KBM-7 (cell line): ENCODE data around the gene KIF17.

ENCODE experiments used
- DNase-seq: peaks from one replicate; pipeline ENCODE4 v3.0.0-alpha.2; 2015
- in situ Hi-C: fragments of 300-500 bp; cut with MboI; formaldehyde crosslinking; loops from 2 replicates; pipeline ENCODE4 v1.14.3; 2020; ENCODE audit warnings: low sequenced_read_pairs, low pct_unique_long_range_greater_than_20kb, mixed read lengths

Gene KIF17

GRCh38 chr1:20645414-20645813 is 72.4 kb downstream of the KIF17 start:
- in situ Hi-C loops = loop anchor here (10.0 kb wide), 1 partner anchor 131 kb away; no protein-coding TSS in a partner anchor
- no peak for DNase-seq

DNA sequence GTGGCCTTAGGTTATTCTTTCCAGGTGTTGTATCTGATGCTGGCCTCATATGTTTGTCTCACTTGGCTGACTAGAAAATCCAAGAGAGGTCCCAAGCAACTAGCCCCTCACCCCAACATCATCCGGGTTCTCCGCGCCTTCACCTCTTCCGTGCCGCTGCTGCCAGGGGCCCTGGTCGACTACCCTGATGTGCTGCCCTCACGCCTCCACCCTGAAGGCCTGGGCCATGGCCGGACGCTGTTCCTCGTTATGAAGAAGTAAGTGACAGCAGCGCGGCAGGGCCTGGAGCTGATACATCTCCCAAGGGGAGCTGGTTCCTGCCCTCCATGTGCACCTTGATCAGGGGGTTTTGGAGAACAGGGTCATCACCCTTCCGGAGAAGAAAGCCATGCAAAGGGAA is 73.4 kb downstream of the KIF17 start:
- in situ Hi-C loops = loop anchor here (10.0 kb wide), 1 partner anchor 130 kb away; no protein-coding TSS in a partner anchor
- no peak for DNase-seq

GRCh38 chr1:20643080-20643479 is 74.7 kb downstream of the KIF17 start:
- in situ Hi-C loops = loop anchor here (10.0 kb wide), 1 partner anchor 128 kb away; no protein-coding TSS in a partner anchor
- no peak for DNase-seq

- in situ Hi-C loops = loop anchor here (10.0 kb wide), 1 partner anchor 127 kb away; no protein-coding TSS in a partner anchor
- no peak for DNase-seq
These were observed 75.8 kb downstream of the KIF17 start for GRCh38 chr1:20641975-20642374.

DNA sequence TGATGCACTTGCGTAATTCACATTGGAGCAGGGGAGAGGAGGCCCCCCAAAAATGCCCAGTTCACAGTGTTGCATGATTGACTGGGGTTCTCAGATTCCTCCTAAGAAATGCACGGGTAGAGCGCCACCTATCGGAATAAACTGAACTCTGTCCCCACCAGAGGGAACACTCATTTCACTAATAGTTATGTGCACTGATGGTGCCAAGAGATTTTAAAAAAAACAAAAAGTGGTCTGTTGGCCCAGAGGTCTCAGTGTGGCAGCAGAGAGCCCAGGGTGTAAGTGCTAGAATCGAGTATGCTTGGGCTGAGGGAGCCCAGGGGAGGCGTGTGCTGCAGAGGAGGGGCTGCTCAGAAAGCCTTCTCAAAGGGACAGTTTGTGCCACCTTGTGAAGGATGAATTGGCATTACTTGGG is 77.6 kb downstream of the KIF17 start:
- DNase-seq = peak; percentile 62

DNA sequence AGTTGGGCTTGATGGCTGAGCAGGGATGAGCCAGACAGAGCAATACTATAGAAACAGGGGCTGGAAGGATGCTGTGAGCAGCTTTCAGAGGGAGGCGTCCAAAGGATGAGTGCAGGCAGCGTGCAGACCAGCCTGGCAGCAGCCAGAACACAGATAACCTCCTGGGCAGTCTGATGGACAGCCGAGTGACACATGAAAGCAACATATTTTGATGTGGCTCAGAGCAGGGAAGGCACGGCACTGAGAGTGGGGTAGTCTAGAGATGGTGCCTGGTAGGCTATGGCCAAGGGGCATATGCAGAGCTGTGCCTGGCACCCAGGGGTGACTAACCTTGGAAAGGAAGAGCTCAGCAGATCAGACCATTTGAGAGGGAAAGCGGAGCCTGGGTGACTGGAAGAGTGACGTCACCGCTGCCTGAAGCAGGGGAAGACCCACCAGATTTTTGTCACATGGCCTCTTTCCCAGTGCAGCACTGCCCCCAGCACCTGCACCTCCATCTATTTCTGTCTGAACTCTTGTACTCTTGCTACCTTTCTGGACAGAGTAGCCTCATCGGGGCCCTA is 80.9 kb downstream of the KIF17 start:
- in situ Hi-C loops = loop anchor here (10.0 kb wide), 1 partner anchor 62 kb away; no protein-coding TSS in a partner anchor
- no peak for DNase-seq

More for the DNA sequence above, 77.6 kb downstream of the KIF17 start:
- in situ Hi-C loops = loop anchor here (10.0 kb wide), 1 partner anchor 125 kb away; no protein-coding TSS in a partner anchor

GRCh38 chr1:20634594-20635084 is 83.2 kb downstream of the KIF17 start:
- in situ Hi-C loops = loop anchor here (10.0 kb wide), 1 partner anchor 60 kb away; no protein-coding TSS in a partner anchor
- DNase-seq = peak; percentile 73

DNA sequence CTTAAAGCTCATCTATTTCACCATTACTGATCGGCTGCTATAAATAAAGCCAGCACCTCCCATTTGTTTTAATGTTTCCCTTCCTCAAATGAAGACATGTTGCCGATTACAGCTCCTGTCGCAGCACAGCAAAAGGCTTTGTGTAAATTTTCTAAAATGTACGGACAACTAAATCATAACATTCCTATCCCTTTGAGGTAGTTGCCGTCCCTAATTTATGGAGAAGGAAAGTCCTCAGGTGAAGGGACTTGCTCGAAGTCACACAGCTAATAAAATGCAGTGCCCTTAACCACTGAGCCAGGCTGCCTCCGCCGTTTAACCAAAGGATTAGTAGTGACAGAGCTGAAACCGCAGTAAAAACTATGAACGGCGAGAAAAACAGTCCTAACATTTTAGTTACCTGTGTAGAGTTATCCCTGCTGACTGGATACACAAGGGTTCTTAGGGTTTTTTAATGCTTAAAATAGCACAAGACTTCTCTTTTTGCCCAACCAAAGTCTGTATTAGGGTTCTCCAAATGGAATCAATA is 83.7 kb downstream of the KIF17 start:
- in situ Hi-C loops = loop anchor here (10.0 kb wide), 1 partner anchor 59 kb away; no protein-coding TSS in a partner anchor
- peak; percentile 54 for DNase-seq

DNA sequence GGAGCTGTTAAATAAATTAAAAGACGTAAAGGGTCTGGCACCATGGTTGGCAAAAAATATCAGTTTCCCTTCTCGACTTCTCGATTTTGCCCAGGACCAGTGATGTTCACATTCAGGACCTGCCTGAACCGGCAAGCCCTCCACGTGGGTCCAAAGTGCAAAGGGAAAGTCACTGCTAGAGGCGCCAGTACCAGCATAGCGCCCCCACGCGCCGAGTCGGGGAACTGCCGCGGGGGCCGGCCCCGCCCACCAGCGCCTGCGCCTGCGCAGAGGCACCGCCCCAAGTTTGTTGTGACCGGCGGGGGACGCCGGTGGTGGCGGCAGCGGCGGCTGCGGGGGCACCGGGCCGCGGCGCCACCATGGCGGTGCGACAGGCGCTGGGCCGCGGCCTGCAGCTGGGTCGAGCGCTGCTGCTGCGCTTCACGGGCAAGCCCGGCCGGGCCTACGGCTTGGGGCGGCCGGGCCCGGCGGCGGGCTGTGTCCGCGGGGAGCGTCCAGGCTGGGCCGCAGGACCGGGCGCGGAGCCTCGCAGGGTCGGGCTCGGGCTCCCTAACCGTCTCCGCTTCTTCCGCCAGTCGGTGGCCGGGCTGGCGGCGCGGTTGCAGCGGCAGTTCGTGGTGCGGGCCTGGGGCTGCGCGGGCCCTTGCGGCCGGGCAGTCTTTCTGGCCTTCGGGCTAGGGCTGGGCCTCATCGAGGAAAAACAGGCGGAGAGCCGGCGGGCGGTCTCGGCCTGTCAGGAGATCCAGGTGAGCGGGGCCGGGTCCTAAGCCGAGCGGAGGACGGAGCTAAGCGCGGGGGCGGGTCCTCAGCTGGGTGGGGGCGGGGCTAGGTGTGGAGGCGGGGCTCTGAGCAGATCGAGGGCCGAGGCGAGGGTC is 84.4 kb downstream of the KIF17 start, which contains the start of gene PINK1:
PINK1 (plus strand) TSS at position 269 of the 875 bp plus-strand sequence; CDS start at position 360, 91 bp downstream.
- DNase-seq = peak; percentile 95
- in situ Hi-C loops = loop anchor here (10.0 kb wide), 1 partner anchor 59 kb away; no protein-coding TSS in a partner anchor

GRCh38 chr1:20632386-20632785 is 85.4 kb downstream of the KIF17 start:
- DNase-seq = no peak
- in situ Hi-C loops = loop anchor here (10.0 kb wide), 1 partner anchor 58 kb away; no protein-coding TSS in a partner anchor

GRCh38 chr1:20630729-20631128 is 87.1 kb downstream of the KIF17 start:
- no peak for DNase-seq
- in situ Hi-C loops = loop anchor here (10.0 kb wide), 1 partner anchor 56 kb away; no protein-coding TSS in a partner anchor

GRCh38 chr1:20626524-20626923 is 91.3 kb downstream of the KIF17 start:
- in situ Hi-C loops = no loop called here
- no peak for DNase-seq

DNA sequence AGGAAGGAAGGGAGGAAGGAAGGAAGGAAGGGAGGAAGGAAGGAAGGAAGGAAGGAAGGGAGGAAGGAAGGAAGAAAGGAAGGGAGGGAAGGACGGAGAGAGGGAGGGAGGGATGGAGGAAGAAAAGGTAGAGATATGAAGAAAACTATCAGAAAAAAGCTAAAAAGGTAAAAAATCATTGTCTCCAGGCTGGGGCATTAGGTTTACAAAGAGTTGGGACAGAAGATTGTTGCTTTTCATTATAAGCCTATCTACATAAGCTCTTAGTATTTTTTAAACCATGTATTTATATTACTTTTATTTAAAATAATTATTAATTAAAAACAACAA is 91.7 kb downstream of the KIF17 start:
- no peak for DNase-seq
- in situ Hi-C loops = no loop called here

GRCh38 chr1:20625176-20626097 is 92.4 kb downstream of the KIF17 start:
- in situ Hi-C loops = no loop called here
- no peak for DNase-seq

DNA sequence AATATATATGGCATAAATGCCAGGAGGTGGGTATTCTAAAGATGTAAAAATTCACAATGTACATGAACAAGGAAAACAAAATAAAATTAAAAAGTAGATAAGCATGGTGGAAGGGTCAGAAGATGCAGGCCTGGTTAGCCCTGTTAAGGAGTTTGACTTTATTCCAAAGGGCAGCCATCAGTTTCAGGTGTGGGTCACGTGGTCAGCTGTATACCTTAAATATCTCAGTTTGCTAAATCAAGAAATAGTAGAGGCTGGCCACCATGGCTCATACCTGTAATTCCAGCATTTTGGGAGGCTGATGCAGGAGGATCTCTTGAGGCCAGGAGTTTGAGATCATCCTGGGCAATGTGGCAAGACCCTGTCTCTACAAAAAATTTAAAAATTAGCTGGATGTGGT is 93.1 kb downstream of the KIF17 start:
- DNase-seq = no peak
- in situ Hi-C loops = no loop called here

DNA sequence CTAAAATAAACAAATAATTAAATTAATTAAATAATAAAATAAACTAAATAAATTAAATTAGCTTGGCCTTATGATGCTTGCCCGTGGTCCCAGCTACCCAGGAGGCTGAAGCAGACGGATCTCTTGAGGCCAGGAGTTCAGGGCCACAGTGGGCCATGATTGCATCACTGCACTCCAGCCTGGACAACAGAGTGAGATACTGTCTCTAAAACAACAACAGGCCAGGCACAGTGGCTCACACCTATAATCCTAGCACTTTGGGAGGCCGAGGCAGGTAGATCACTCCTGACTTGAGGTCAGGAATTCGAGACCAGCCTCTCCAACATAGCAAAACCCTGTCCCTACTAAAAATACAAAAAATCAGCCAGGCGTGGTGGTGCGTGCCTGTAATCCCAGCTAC is 96.8 kb downstream of the KIF17 start:
- in situ Hi-C loops = no loop called here
- no peak for DNase-seq

- in situ Hi-C loops = no loop called here
- no peak for DNase-seq
These were observed 97.8 kb downstream of the KIF17 start for GRCh38 chr1:20619999-20620398.

DNA sequence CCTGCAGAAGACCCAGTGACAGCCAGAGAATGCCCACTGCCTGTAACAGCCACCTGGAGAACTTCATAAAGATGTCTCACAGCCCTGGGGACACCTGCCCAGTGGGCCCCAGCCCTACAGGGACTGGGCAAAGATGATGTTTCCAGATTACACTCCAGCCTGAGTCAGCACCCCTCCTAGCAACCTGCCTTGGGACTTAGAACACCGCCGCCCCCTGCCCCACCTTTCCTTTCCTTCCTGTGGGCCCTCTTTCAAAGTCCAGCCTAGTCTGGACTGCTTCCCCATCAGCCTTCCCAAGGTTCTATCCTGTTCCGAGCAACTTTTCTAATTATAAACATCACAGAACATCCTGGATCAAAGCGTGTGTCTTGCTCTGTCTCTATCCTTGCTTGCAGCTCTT is 99.3 kb downstream of the KIF17 start:
- in situ Hi-C loops = no loop called here
- DNase-seq = no peak
